Panc1 (cell line): Measurements from ENCODE around the gene NFATC2.

ENCODE experiments used
- POLR2AphosphoS5 ChIP-seq: IDR thresholded peaks from 2 replicates; pipeline ENCODE4 v1.6.1; 2012; ENCODE audit warnings: mild to moderate bottlenecking, low read depth, low read length, moderate library complexity
- SIN3A ChIP-seq: IDR thresholded peaks from 2 replicates; pipeline ENCODE4 v1.6.1; 2012; ENCODE audit warnings: low read depth, mild to moderate bottlenecking, low read length, moderate library complexity, borderline replicate concordance; ENCODE audit not compliant: insufficient read depth
- TF ChIP-seq, protein P1 (sequence below): fragments of 450-650 bp; IDR thresholded peaks from 2 replicates; pipeline ENCODE4 v1.5.1; 2017; ENCODE audit warnings: mild to moderate bottlenecking
- TF ChIP-seq, protein P2 (sequence below), 2 experiments: IDR thresholded peaks; 2 replicates each; pipeline ENCODE4 v1.6.1; 2011 to 2012; ENCODE audit warnings: low read depth in 2 of 2, control low read depth in 1 of 2, low read length in 1 of 2, mild to moderate bottlenecking in 1 of 2, moderate library complexity in 1 of 2; ENCODE audit not compliant: insufficient read depth in 1 of 2

DNA sequence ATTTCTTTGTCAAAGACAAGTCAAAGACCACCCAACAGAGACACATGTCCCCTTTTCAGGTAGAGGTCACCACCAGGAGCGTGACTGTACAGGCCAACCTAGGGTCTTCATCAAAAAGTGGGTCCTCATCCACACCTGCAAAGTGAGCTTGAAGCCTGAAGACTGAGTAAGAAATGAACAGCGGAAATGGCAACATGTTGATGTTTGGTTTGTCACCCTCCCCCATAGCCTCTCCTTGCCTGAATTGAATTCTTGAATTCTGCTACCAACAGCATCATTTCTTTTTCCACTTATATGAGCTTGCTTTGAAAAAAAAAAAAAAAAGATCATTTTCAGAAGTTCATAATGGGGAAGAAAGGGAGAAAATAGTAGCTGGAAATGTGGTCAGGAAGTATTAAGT, 104.4 kb downstream of the NFATC2 start:
- TF ChIP-seq POLR2AphosphoS5 (no peak), SIN3A (no peak)
- TF ChIP-seq, protein P1, sequence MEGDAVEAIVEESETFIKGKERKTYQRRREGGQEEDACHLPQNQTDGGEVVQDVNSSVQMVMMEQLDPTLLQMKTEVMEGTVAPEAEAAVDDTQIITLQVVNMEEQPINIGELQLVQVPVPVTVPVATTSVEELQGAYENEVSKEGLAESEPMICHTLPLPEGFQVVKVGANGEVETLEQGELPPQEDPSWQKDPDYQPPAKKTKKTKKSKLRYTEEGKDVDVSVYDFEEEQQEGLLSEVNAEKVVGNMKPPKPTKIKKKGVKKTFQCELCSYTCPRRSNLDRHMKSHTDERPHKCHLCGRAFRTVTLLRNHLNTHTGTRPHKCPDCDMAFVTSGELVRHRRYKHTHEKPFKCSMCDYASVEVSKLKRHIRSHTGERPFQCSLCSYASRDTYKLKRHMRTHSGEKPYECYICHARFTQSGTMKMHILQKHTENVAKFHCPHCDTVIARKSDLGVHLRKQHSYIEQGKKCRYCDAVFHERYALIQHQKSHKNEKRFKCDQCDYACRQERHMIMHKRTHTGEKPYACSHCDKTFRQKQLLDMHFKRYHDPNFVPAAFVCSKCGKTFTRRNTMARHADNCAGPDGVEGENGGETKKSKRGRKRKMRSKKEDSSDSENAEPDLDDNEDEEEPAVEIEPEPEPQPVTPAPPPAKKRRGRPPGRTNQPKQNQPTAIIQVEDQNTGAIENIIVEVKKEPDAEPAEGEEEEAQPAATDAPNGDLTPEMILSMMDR, result no peak
- TF ChIP-seq, protein P2, sequence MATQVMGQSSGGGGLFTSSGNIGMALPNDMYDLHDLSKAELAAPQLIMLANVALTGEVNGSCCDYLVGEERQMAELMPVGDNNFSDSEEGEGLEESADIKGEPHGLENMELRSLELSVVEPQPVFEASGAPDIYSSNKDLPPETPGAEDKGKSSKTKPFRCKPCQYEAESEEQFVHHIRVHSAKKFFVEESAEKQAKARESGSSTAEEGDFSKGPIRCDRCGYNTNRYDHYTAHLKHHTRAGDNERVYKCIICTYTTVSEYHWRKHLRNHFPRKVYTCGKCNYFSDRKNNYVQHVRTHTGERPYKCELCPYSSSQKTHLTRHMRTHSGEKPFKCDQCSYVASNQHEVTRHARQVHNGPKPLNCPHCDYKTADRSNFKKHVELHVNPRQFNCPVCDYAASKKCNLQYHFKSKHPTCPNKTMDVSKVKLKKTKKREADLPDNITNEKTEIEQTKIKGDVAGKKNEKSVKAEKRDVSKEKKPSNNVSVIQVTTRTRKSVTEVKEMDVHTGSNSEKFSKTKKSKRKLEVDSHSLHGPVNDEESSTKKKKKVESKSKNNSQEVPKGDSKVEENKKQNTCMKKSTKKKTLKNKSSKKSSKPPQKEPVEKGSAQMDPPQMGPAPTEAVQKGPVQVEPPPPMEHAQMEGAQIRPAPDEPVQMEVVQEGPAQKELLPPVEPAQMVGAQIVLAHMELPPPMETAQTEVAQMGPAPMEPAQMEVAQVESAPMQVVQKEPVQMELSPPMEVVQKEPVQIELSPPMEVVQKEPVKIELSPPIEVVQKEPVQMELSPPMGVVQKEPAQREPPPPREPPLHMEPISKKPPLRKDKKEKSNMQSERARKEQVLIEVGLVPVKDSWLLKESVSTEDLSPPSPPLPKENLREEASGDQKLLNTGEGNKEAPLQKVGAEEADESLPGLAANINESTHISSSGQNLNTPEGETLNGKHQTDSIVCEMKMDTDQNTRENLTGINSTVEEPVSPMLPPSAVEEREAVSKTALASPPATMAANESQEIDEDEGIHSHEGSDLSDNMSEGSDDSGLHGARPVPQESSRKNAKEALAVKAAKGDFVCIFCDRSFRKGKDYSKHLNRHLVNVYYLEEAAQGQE (IDR thresholded peaks at IDR 0.05; ENCODE audit: insufficient read depth in 1 of 2, low read depth in 2 of 2, low read length in 1 of 2), result no peak
